A673 (cell line): ENCODE measurements around the gene PAX7.

Experiments used
- CTCF ChIP-seq: fragments of 300-800, 200-600 bp; sonication (generic); conservative IDR thresholded peaks from 2 replicates; pipeline ENCODE4 v1.5.1; 2017; ENCODE audit warnings: low read depth, mild to moderate bottlenecking, antibody characterized with exemption, low read length, moderate library complexity, mixed read lengths
- EZH2 ChIP-seq: fragments of 200-600 bp; sonication (generic); IDR thresholded peaks from 2 replicates; pipeline ENCODE4 v1.6.1; 2017; ENCODE audit warnings: borderline replicate concordance, low read depth, mild to moderate bottlenecking, mixed read lengths, antibody characterized with exemption, low read length; ENCODE audit not compliant: poor library complexity, severe bottlenecking

DNA sequence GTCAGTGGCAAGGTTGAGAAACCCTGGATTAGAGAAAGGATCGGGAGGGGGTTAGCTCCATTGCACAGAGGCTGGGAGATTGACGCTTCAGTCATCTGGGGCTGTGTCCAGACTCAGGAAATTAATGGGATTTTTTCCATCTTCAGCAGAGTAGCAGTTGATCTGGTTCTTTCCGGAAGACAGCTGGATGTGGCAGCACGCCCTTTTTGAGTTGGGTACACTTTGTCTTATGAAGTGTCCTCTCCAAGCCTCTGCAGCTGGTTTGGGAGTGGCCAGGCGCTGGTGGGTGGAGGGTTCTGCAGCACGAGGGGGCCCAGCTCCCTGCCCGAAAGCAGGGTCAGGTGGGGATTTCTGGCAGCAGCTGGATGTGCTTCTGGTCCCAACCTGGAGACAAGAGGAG lies 133.7 kb downstream of the PAX7 start:
- TF ChIP-seq EZH2 (no peak), CTCF (no peak)
